Mesodermal cell (in vitro differentiated cells): Measurements from ENCODE around the gene VIL1.

Source experiments
- H3K27ac ChIP-seq: 2 replicates; pipeline ENCODE4 v1.7.0; 2013; ENCODE audit warnings: mild to moderate bottlenecking, low read depth, low read length, moderate library complexity; ENCODE audit not compliant: severe bottlenecking
- H3K36me3 ChIP-seq: 2 replicates; pipeline ENCODE4 v1.7.1; 2013; ENCODE audit warnings: mild to moderate bottlenecking, low read length, moderate library complexity; ENCODE audit not compliant: control insufficient read depth, insufficient read depth
- H3K4me1 ChIP-seq: one replicate; pipeline ENCODE4 v1.7.1; 2013; ENCODE audit warnings: mild to moderate bottlenecking, low read length; ENCODE audit not compliant: insufficient read depth, control insufficient read depth, poor library complexity, severe bottlenecking
- H3K4me3 ChIP-seq: 2 replicates; pipeline ENCODE4 v1.7.0; 2013; ENCODE audit warnings: low read length, control low read depth, mild to moderate bottlenecking; ENCODE audit not compliant: insufficient read depth, poor library complexity, severe bottlenecking; ENCODE audit errors: extremely low read depth
- H3K9me3 ChIP-seq: 2 replicates; pipeline ENCODE4 v1.7.1; 2013; ENCODE audit warnings: mild to moderate bottlenecking, low read length, moderate library complexity; ENCODE audit not compliant: control insufficient read depth
- WGBS, 2 experiments: methylation state at CpG; one replicate each; pipeline ENCODE4 v1.1.5; 2013; ENCODE audit warnings: missing lambda C conversion rate in 2 of 2; ENCODE audit not compliant: insufficient coverage in 2 of 2; 5-methylcytosine and 5-hydroxymethylcytosine counted together

Gene VIL1

GRCh38 chr2:218429911-218430692 lies 11.2 kb downstream of the VIL1 start:
- WGBS, 2 experiments: 82 to 93% methylated on average over 6 to 7 of the region's 9 CpGs
- no peaks in the 10 kb centered on the region for H3K9me3 ChIP-seq

GRCh38 chr2:218430721-218431120 lies 11.8 kb downstream of the VIL1 start:
- H3K4me1 ChIP-seq: no peaks in the 10 kb centered on the region
- WGBS, 2 experiments: 94 to 97% methylated on average over 8 to 9 of the region's 11 CpGs
- H3K36me3 ChIP-seq: no peaks in the 10 kb centered on the region
- no peak overlapping the region for H3K27ac ChIP-seq
- H3K9me3 ChIP-seq: no peaks in the 10 kb centered on the region
- H3K4me3 ChIP-seq: no peak overlapping the region

More at GRCh38 chr2:218429911-218430692, 11.2 kb downstream of the VIL1 start:
- Histone ChIP-seq H3K4me3 (no peak overlapping the region), H3K36me3 (no peaks in the 10 kb centered on the region), H3K4me1 (no peaks in the 10 kb centered on the region), H3K27ac (no peak overlapping the region)

GRCh38 chr2:218431878-218432277 lies 13.0 kb downstream of the VIL1 start:
- no peak overlapping the region for H3K4me3 ChIP-seq
- H3K4me1 ChIP-seq: no peaks in the 10 kb centered on the region
- 84 to 85% methylated on average over 8 to 10 of the region's 10 CpGs for WGBS, 2 experiments
- no peaks in the 10 kb centered on the region for H3K36me3 ChIP-seq
- H3K27ac ChIP-seq: no peak overlapping the region
- H3K9me3 ChIP-seq: no peaks in the 10 kb centered on the region

- 94 to 95% methylated on average over 3 to 5 of the region's 8 CpGs for WGBS, 2 experiments
- Histone ChIP-seq H3K27ac (no peak overlapping the region), H3K4me3 (no peak overlapping the region), H3K36me3 (no peaks in the 10 kb centered on the region), H3K9me3 (no peaks in the 10 kb centered on the region), H3K4me1 (no peaks in the 10 kb centered on the region)
Observed at GRCh38 chr2:218432676-218433365, 13.9 kb downstream of the VIL1 start.

GRCh38 chr2:218434456-218434855 lies 15.5 kb downstream of the VIL1 start:
- H3K27ac ChIP-seq: no peak overlapping the region
- 92 to 96% methylated on average over 7 to 8 of the region's 9 CpGs for WGBS, 2 experiments
- H3K36me3 ChIP-seq: no peaks in the 10 kb centered on the region
- H3K9me3 ChIP-seq: no peaks in the 10 kb centered on the region
- no peaks in the 10 kb centered on the region for H3K4me1 ChIP-seq
- no peak overlapping the region for H3K4me3 ChIP-seq

GRCh38 chr2:218435003-218435982 lies 16.4 kb downstream of the VIL1 start:
- Histone ChIP-seq H3K4me3 (no peak overlapping the region), H3K27ac (no peak overlapping the region), H3K9me3 (no peaks in the 10 kb centered on the region), H3K36me3 (no peaks in the 10 kb centered on the region), H3K4me1 (no peaks in the 10 kb centered on the region)
- 84 to 91% methylated on average over 6 to 10 of the region's 11 CpGs for WGBS, 2 experiments

GRCh38 chr2:218436992-218437391 lies 18.1 kb downstream of the VIL1 start:
- 86 to 95% methylated on average over 1 to 4 of the region's 5 CpGs for WGBS, 2 experiments
- Histone ChIP-seq H3K36me3 (no peaks in the 10 kb centered on the region), H3K4me3 (no peak overlapping the region), H3K9me3 (no peaks in the 10 kb centered on the region), H3K27ac (no peak overlapping the region), H3K4me1 (no peaks in the 10 kb centered on the region)

GRCh38 chr2:218437969-218438368 lies 19.0 kb downstream of the VIL1 start:
- Histone ChIP-seq H3K27ac (no peak overlapping the region), H3K4me1 (no peaks in the 10 kb centered on the region), H3K4me3 (no peak overlapping the region), H3K9me3 (no peaks in the 10 kb centered on the region), H3K36me3 (no peaks in the 10 kb centered on the region)
- WGBS, 2 experiments: 100% methylated on average over 1 of the region's 1 CpG; no CpG with 5 or more reads in 1 of the 2 experiments

- WGBS, 2 experiments: 95 to 100% methylated on average over 3 to 4 of the region's 4 CpGs
- H3K9me3 ChIP-seq: no peaks in the 10 kb centered on the region
- no peak overlapping the region for H3K4me3 ChIP-seq
- H3K27ac ChIP-seq: no peak overlapping the region
- no peaks in the 10 kb centered on the region for H3K4me1 ChIP-seq
- no peaks in the 10 kb centered on the region for H3K36me3 ChIP-seq
Observed at GRCh38 chr2:218438596-218438995, 19.7 kb downstream of the VIL1 start.

GRCh38 chr2:218444692-218445357 lies 25.9 kb downstream of the VIL1 start:
- 94 to 98% methylated on average over 5 of the region's 7 CpGs for WGBS, 2 experiments
- Histone ChIP-seq H3K4me3 (no peak overlapping the region), H3K36me3 (peaks cover 11% of the 10 kb centered on the region), H3K9me3 (no peaks in the 10 kb centered on the region), H3K27ac (no peak overlapping the region), H3K4me1 (peaks cover 4% of the 10 kb centered on the region)
